HEK293T (cell line): ENCODE measurements around the gene ICA1.
"Not testable (repeated sequence)": the region's sequence is repeated elsewhere in the genome, so short reads cannot be mapped to it uniquely, and the experiment has no call there.

ENCODE experiments used
- CTCF ChIA-PET: fragments of 350-600 bp; formaldehyde crosslinking; extraction: SDS; loops from one replicate; lab custom pipeline; 2021; ENCODE audit warnings: antibody characterized with exemption, inconsistent platforms; lab: Yijun Ruan, JAX
- POLR2A ChIA-PET: fragments of 350-600 bp; formaldehyde crosslinking; extraction: SDS; loops from one replicate; lab custom pipeline; 2020; ENCODE audit warnings: antibody characterized with exemption, inconsistent platforms; lab: Yijun Ruan, JAX
- DNase-seq: peaks from one replicate; pipeline ENCODE4 v3.0.0; 2012; ENCODE audit warnings: mixed read lengths; ENCODE audit errors: extremely low spot score
- ARNT ChIP-seq: fragments of 450-650 bp; IDR thresholded peaks from 2 replicates; pipeline ENCODE4 v1.6.1; 2017; ENCODE audit warnings: mild to moderate bottlenecking
- BHLHE40 ChIP-seq: fragments of 450-650 bp; IDR thresholded peaks from 2 replicates; pipeline ENCODE4 v1.6.1; 2016; ENCODE audit warnings: mild to moderate bottlenecking, moderate library complexity, borderline replicate concordance
- CTBP1 ChIP-seq: fragments of 450-650 bp; IDR thresholded peaks from 2 replicates; pipeline ENCODE4 v1.6.1; 2016; ENCODE audit warnings: borderline replicate concordance
- ELF4 ChIP-seq: fragments of 450-650 bp; IDR thresholded peaks from 2 replicates; pipeline ENCODE4 v1.6.1; 2017; ENCODE audit warnings: antibody characterized with exemption
- FOXA1 ChIP-seq: fragments of 450-650 bp; IDR thresholded peaks from 2 replicates; pipeline ENCODE4 v1.6.1; 2016; ENCODE audit warnings: mild to moderate bottlenecking
- FOXK2 ChIP-seq: fragments of 450-650 bp; IDR thresholded peaks from 2 replicates; pipeline ENCODE4 v1.6.1; 2016; ENCODE audit warnings: mild to moderate bottlenecking
- FOXM1 ChIP-seq: fragments of 450-650 bp; IDR thresholded peaks from 2 replicates; pipeline ENCODE4 v1.6.1; 2017; ENCODE audit warnings: mild to moderate bottlenecking, borderline replicate concordance
- HDGF ChIP-seq: fragments of 450-650 bp; IDR thresholded peaks from 2 replicates; pipeline ENCODE4 v1.6.1; 2017; ENCODE audit warnings: antibody characterized with exemption, borderline replicate concordance
- L3MBTL2 ChIP-seq: fragments of 450-650 bp; conservative IDR thresholded peaks from 2 replicates; pipeline ENCODE4 v1.6.1; 2016; ENCODE audit warnings: mild to moderate bottlenecking
- LEF1 ChIP-seq: fragments of 450-650 bp; IDR thresholded peaks from 2 replicates; pipeline ENCODE4 v1.6.1; 2017; ENCODE audit warnings: mild to moderate bottlenecking, borderline replicate concordance
- NFRKB ChIP-seq: fragments of 450-650 bp; IDR thresholded peaks from 2 replicates; pipeline ENCODE4 v1.6.1; 2016; ENCODE audit warnings: mild to moderate bottlenecking, moderate library complexity
- PKNOX1 ChIP-seq: fragments of 450-650 bp; IDR thresholded peaks from 2 replicates; pipeline ENCODE4 v1.6.1; 2016
- SP1 ChIP-seq: fragments of 450-650 bp; IDR thresholded peaks from 2 replicates; pipeline ENCODE4 v1.6.1; 2017
- SUZ12 ChIP-seq: fragments of 450-650 bp; IDR thresholded peaks from 2 replicates; pipeline ENCODE4 v1.6.1; 2016; ENCODE audit warnings: mild to moderate bottlenecking
- TARDBP ChIP-seq: fragments of 450-650 bp; IDR thresholded peaks from 2 replicates; pipeline ENCODE4 v1.6.1; 2016
- ZNF384 ChIP-seq: fragments of 450-650 bp; IDR thresholded peaks from 2 replicates; pipeline ENCODE4 v1.6.1; 2016

Gene ICA1

GRCh38 chr7:8105449-8106095 lies 156.4 kb downstream of the ICA1 start:
- CTCF ChIA-PET, result no interaction called here
- no peak for DNase-seq
- POLR2A ChIA-PET, result no interaction called here
- TF ChIP-seq SP1 (no peak), SUZ12 (no peak), CTBP1 (no peak), ZNF384 (no peak), FOXM1 (no peak), LEF1 (no peak), NFRKB (no peak), PKNOX1 (no peak), L3MBTL2 (no peak), BHLHE40 (no peak), HDGF (no peak), TARDBP (no peak), ELF4 (no peak), ARNT (no peak), FOXK2 (no peak)

DNA sequence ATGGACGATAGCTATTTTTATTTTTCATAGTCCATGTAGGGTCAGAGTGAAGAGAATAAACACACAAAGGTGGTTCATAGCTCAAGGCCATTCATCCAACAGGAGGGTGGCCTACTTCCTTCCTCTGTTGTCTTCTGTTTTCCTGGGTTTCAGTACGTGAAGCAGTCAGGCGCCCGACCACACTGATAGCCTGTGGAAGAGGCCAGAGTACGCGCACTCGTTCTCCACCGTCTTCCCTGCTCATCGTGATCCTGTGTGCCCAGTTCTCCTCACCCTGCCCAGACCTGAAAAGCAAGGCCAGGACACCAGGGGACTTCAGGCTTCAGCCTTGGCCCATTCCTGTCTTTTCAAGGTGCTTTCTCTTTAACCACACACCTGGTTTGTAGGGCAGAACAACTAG lies 158.7 kb downstream of the ICA1 start:
- TF ChIP-seq PKNOX1, result no peak
- TF ChIP-seq LEF1, result no peak
- no peak for TF ChIP-seq FOXA1
- no peak for TF ChIP-seq FOXK2
- no peak for TF ChIP-seq ELF4
- TF ChIP-seq HDGF, result no peak
- TF ChIP-seq ZNF384, result no peak
- TF ChIP-seq BHLHE40, result no peak
- no peak for TF ChIP-seq SP1
- no peak for TF ChIP-seq FOXM1
- no peak for TF ChIP-seq ARNT
- no peak for TF ChIP-seq SUZ12
- no peak for TF ChIP-seq NFRKB
- ChIA-PET CTCF (no interaction called here), POLR2A (no interaction called here)
- no peak for DNase-seq

DNA sequence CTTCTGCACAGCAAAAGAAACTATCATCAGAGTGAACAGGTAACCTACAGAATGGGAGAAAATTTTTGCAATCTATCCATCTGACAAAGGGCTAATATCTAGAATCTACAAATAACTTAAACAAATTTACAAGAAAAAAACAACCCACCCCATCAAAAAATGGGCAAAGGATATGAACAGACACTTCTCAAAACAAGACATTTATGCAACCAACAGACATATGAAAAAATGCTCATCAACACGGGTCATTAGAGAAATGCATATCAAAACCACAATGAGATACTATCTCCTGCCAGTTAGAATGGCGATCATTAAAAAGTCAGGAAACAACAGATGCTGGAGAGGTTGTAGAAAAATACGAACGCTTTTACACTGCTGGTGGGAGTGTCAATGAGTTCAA lies 160.7 kb downstream of the ICA1 start:
- POLR2A ChIA-PET, DNase-seq, CTCF ChIA-PET: not testable (repeated sequence)

- no peak for DNase-seq
- CTCF ChIA-PET, result no interaction called here
- POLR2A ChIA-PET, result no interaction called here
- TF ChIP-seq PKNOX1 (no peak), FOXA1 (no peak), NFRKB (no peak), ELF4 (no peak), SUZ12 (no peak), FOXK2 (no peak), ZNF384 (no peak), HDGF (no peak)
Observed at GRCh38 chr7:8094164-8095140, 167.5 kb downstream of the ICA1 start.

DNA sequence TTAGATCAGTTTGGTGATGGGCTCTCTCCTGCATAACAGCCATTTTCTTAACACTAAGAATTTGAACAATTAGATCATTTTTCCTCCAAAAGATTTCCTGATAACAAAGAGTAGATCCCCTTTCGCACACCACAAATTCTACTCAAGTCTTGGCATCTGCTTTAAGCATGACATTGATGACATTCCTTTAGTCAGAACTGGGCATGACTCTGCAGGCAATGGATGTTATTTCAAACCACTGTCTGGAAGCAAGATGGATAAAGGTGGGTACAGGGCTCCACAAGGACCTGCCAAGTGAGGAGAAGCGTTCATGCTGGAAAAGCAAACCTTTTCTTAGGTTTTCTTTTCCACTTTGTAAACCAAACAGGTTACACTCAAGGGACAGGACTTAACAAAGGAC lies 169.8 kb downstream of the ICA1 start:
- POLR2A ChIA-PET, result no interaction called here
- DNase-seq, result no peak
- TF ChIP-seq ZNF384 (no peak), L3MBTL2 (no peak), LEF1 (no peak), FOXA1 (no peak), HDGF (no peak), CTBP1 (no peak), SP1 (no peak), NFRKB (no peak), ELF4 (no peak), SUZ12 (no peak), PKNOX1 (no peak), BHLHE40 (no peak), FOXM1 (no peak)
- CTCF ChIA-PET, result no interaction called here
